Retina (tissue), 1 donor: Measurements from ENCODE around the gene RELN.
A peak's percentile ranks its signal among the peaks of the same experiment; 100 is the strongest.

ENCODE experiments used
- DNase-seq: peaks from one replicate; pipeline ENCODE4 v3.0.0-alpha.2; 2016

RELN gene

DNA sequence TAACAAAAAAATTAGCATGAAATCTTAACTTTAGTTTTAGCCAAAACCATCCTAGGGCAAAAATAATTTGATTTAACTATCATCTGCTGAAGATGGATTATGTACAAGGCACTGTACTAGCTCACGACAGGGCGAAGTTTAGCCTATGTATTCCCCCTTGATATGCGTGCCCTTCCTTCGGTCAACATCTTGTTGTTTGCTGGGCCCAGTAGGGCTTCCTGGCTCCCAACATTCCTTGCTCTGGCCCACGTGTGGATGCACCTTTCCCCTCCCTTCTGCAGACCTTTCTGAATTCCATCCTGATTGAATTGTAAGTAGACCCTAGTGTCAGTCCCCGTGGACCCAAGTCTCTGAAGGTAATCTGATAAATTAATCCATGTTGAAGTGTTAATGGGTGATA lies 212.0 kb downstream of the RELN start:
- DNase-seq, result no peak

DNA sequence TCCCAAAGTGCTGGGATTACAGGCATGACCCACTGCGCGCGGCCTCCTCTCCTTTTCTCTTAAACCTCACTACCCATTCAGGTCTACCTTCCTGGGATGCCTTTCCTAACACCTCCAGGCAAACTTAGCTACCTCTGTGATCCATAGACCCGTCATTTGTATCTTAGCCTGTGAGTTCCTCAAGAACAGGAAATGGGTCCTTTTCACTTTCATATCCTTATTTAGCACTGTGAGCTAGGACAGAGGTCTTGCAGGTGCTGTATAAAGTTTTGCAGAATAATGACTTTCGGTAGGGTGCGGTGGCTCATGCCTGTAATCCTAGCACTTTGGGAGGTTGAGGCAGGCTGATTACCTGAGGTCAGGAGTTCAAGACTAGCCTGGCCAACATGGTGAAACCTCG lies 215.7 kb downstream of the RELN start:
- DNase-seq, result no peak

DNA sequence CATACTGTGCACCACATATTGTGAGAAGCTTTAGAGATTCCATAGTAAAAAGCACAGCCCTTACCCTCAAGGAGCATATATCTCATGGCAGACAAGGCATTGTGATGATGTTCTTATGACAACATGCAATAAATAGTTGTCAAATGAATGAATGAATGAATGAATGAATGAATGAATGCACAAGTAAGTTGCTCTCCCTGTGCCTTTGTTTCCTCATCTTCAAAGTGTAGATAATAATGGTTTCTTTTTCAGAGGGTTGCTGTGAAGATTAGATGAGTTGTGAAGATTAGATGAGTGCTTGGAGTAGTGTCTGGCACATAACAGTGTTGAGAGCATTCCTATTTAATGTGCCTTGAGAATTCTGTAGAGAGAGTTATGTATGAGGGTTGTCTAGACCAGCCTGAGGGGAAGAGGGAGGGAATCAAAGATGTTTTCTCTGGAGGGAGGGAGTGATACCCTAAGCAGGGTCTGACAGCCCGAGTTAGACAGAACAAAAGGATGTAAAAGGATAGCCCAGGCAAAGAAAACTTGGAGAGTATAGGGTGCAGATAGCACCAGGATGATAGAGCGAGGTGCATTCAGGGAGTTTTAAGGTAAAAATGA lies 217.2 kb downstream of the RELN start:
- no peak for DNase-seq

DNA sequence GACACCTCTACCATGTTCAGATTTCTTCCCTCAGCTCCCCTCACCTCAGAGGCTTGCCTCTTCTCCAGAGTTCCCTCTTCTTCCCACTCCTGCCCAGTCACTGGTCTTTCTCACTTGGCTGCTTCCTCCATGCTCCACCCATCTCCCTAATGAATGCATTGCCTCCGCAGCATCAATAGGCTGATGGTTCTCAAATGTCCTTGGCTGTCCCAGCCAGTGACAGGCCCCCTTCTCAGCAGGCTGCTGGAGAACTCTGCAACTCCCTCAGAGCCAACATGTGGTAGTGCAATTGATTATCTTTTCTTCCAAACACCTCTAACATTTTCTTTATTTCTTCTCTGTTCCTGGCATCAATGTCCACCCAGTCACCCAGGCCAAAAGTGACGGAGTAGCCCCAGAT lies 218.2 kb downstream of the RELN start:
- DNase-seq, result no peak

DNA sequence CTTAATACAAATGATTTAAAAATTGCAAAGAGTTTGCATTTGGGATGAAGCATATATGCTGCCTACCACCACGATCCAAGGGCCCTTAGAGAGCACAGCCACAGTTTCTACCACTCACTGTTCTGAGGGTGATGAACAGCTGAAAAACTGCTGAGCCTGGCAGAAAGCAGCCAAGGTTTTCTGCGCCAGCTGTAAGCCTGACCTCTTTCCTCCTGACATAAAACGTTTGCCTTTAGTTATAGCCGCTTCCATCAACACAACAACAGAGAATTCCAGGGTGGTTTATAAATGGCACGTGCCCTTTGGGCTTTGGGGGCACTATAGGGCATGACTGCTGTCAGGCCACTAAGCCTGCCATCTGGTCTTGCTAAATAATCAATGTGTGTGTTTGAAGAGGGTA lies 222.8 kb downstream of the RELN start:
- DNase-seq, result peak; percentile 70

DNA sequence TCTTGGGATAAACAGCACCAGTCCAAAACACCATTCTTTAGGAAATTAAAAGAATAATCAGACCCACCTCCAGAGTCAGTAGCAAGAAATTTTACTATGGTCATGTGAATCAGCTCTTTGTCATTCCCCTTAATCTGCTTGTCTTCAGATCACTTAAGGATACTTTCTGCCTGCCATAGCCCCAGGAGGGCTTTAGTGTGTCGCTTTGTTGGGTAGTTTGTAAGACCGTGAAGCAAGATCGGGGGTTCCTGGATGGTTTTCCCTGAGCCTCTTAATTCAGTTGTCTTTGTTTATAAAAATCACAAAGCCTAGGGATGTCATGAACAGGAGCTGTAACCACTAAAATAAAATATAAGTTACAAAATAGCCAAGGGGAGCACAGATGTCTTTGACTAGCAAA lies 223.6 kb downstream of the RELN start:
- DNase-seq, result peak; percentile 40

DNA sequence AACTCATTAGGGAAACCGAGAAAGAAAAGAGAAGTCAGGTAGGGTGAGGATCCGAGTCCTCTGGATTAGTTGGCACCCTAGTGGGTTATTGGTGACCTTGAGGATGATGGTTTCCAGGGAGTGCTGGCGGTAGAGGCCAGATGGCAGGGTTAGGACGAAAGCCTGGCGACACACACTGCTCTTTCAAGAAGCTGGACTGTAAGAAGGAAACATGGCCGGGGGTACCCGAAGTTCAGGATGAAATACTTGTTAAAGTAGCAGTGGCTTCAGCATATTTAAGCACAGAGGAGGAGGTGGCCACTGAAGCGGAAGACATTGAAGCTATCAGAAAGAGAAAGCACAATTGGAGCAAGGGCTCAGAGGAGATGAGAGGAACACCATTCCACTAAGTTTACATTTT lies 224.6 kb downstream of the RELN start:
- DNase-seq, result peak; percentile 40

DNA sequence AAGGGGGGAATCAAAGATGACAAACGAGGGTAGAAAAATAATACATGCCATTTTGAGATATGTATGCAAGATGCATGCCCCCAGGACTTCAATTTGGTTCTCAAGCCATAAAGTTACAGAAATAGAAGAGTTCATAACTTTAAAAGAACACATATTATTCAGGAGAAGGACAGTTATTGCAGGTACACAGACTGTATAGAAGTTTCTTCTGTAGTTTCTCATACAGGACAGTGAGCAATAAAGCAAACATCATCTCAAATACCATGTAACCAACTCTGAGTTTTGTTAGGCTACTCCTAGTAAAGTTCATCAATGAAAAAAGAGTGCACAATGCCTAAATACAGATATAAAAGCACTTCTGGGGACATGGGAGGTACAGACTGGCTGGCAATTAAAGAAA lies 226.6 kb downstream of the RELN start:
- no peak for DNase-seq

DNA sequence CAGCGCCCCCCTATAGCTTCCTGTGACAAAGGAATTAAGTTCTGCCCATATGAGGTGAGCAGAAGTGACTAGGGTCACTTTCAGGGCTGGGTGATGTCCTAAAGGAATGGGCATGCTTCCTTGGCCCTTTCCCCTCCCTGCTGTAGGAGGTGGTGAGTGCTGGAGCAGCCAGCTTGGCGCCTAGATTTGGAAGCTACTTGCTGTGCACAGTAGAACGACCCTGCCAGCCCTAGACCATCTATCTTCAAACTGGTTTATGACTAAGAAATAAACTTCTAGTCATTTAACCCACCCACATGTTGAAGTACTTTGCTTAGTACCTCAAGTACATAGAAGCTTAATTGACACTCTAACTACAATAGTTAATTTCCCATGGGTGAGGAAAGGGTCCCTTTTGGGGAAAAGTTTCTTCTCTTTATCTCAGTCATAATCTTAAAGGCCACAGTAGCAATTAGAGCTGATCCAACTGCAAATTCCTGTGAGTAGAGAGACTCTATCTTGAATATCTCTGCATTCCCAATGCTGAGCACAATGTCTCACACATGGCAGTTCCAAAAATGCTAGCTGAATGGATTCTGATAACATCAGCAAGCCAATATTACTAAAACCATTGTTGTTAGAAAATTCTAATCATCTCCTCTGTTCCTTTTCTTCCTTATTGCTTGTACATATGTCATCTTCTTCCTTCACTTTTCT lies 227.2 kb downstream of the RELN start:
- no peak for DNase-seq

DNA sequence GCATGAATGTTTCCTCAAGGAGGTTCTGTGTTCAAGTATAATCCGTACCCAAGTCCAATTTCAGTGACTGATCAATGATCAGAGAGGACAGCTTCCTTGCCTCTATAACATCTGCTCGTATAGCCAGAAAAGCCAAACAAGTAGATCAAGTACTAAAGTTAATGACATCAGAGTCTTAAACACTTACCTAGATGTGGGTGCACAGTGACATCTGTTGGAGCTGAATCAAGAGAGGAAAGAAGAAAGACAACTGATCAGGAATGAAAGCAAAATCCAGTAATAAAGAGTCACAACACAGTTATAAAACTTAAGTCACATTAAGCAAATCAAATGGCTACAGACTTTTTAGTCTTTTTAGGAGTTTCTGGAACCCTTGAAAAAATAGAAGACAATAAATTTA lies 236.5 kb downstream of the RELN start:
- DNase-seq, result no peak

DNA sequence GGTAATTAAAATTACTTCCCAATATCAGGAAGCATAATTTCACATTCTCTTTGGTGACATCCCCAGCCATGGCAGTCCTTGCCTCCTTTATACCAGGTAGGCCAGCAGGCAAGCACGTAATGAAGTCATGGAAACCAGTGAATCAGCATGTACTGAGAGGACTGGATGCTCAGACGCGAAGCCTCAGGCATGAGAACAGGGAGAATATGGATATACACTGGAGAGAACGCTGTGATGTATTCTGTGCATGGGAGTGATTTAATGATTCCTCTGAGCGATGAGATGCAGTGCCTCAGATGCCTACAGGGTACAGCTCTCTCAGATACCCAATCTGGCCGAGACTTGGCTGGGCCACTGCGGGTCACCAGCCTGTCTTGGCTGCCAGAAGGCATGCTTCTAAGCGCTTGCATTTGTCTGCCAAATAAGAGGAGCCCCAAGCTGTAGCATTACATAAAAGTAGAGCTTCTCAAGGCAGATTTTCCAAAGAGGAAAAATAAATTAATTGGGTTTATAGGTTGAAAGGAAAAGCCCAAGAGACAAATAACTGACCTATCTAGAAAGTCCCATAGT lies 238.1 kb downstream of the RELN start:
- DNase-seq, result no peak

DNA sequence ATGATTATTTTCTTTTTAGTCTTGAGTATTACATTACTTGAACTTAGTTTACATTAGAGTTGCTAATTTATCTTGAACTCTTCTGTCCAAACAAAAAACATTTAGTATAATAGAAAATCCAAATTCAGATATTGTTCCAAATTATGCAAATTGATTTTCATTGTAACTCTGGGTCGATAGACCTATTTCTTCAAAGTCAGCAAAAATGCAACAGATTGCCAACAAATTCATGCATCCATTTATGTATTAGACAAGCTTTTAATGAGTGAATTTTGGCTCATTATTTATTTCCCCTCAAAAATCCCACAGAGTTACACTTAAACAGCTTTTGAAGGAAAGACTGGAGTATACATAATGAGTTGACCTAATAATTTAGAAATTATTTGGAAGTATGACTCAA lies 240.8 kb downstream of the RELN start:
- no peak for DNase-seq

DNA sequence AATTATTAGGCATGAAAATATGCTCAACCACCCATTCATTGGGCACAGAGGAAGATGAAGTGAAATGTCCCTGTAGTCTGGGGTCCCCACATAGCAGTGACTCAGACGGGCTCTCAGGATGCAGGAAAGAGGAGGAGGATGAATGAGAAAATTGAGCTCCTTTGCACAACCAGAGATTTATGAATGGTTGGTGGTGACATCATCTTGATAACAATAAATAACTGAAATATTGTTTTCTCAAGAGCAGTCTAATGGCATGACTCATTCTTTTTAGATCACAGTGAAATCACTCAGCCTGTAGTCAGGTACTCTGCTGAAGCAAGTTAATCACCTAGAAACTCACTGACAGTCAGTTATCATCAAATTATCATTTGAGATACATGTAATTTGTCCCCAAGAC lies 254.1 kb downstream of the RELN start:
- no peak for DNase-seq

DNA sequence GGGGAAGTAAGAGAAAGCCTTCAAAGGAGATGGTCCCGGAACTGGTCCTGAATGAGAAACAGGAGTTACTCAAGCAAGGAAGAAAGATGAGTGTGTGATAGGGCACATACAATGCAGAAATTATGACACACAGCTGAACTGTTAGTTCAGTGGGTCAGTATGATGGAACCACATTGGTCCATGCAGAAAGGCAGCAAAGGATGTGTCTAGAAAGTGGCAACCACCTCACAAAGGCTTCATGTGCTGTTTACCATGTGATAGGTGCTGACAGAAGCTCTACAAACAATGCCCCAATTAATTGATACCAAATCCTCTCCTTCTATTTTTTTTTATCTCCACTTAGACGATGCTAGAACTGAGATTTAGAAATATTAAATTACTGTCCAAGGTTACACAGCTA lies 258.3 kb downstream of the RELN start:
- DNase-seq, result no peak

DNA sequence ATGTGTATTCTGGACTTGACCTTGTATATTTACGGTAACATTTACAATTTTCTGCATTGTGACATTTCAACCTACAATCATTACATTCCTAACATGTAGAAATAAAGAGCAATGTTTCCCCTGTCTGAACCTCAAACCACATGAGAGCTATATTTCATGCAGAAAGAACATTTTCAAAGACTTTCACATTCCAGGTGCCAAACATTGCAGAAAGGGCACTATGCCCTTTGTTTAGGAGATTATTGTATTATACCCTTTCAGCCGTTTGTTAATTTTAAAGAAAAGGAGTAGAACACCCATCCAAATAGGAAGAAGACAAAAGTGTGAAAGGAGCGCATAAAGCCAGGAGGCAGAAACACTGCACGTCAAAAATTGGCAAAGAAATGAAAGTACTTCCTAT lies 260.4 kb downstream of the RELN start:
- DNase-seq, result no peak

DNA sequence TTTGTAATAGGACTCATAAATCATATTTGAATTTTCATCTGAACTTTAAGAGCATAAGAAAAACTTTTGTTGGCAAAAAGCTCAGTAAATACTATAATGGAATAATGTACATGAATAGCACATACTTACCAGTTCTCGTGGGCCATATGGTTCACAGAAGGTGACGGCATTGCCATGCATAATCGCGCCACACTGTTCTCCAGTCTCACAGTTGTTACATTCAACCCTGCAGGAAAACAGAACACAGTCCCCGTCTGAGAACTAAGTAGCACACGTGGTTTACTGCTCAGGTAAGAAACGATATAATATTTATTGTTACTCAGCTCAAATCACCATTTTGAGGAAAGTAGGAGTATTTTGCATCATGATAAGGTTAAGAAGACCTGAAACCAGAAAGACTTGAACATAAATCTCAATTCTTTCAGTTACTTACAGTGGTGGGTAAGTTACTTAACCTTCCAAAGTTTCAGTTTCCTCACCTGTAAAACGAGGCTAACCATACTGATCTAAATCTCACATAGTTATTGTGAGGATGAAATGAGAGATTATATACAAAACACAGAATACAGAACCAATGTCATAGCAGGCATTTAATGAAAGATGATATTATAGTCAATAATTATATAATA lies 261.4 kb downstream of the RELN start:
- no peak for DNase-seq

DNA sequence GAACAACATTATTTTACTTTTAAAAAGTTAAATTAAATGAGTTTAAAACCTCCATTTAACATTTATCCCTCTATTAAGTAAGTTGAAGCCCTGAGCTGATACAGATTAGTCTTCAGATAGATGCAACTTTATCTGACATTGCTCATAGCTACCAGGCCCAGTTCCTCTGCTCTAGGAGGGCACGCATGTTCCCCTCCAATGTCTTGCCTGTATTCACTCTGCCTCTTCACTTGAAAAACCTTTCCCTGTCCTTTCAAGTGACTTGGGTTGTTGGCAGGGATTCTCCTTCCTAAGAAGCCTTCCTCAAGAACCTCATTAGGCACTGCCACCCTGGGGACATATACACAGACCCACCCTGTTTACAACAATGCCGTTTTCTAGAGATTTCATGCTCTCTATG lies 270.4 kb downstream of the RELN start:
- DNase-seq, result no peak

DNA sequence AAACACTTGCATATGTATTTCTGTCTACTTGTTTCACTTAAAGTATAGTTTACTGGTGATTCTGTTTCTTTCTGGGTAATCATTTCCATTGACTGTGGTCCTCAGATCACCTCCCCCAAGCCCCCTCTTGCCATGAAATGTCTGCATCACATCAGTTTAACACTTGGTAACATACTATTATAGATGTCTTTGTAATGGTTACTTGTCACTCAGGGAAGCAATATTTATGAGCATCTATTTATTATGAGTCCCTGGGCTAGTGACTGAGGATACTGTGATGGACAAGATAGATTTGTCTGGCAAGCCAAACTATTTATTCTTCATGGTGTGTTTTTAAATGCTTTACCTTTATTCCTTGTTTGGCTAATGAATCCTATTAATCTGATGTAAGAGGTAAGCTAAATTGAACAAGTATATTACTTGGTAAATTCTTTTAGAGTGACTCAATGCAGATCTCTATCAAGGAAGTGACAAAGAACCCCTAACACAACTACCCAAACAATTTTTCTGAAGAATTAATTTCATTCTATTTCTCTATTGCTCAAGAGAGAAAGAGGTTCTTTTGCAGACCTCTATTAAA lies 270.9 kb downstream of the RELN start:
- DNase-seq, result no peak

DNA sequence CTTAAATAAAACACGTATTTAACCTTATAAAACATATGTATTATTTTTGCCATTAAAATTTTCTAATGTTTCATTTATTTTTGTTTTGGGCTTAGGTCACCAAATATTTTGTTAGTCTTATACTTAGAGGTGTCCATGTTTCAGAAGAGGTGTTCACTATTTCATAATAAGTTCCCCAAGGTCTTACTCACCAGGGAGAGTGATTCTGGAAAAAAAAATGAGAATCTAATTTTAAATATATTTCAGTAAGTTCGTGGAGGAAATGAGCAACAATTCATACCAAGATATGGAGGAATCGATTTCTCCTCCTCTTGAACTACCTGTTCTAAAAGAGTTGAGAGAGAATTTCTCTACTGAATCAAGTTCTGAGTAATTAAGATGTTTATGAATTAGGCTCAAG lies 271.9 kb downstream of the RELN start:
- DNase-seq, result no peak

DNA sequence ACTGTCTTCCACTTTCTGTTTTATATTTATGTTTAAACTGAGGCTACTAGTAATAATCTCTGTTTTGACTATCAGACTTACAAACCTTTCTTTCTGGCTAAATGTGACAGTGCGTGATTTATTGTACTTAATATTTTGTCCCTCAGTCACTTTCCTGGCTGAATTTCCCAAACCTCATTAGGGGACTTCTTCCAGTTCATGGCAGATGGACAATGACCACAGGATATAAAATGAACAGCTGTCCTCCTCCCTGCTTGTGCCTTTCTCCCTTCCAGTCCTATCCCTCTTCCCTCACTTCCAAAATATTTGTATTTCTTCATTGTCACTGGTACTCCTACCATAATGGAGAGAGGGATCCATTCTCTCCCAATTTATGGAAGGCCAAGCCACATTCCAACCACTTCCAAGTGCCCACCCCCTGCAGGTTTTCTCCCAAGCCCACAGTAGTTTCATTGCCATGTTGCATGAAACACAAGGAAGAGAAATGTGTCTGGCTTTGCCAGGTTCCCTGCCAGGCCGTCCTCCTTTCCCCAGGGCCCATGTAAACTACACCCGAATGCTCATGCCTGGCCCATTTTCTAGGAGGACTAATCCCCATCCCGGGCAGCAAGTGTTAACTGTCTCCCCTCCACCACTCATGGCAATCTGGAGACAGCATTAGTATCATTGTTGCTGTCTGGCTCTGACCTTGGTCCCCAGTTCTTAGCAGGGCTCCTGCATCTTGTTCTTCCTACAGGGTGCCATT lies 273.9 kb downstream of the RELN start:
- DNase-seq, result peak; percentile 65

DNA sequence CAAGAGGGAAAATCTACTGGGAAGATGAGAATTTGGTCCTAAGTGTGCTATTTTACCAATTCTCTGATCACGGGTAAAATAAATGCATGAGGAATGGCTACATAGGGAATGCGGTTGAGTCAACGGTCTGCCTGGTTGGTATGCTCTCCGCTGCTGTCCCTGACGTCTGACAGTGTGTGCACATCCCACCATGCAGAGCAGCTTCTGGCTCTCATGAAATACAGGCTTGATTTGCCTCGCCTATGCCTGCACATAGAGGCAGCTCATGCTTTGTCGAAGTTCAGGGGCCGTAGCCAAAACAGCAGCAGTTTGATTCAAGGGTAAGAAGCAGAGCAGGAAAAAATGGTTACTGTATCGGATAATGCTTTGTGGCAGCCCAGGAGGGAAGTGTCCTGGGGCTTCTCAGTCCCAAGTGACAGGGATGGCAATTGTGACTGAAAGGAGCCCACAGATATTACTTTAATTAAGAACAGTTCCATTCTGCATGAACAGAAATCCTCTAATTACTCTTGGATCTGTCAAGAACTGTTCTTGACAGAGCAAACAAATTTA lies 275.0 kb downstream of the RELN start:
- DNase-seq, result peak; percentile 76

DNA sequence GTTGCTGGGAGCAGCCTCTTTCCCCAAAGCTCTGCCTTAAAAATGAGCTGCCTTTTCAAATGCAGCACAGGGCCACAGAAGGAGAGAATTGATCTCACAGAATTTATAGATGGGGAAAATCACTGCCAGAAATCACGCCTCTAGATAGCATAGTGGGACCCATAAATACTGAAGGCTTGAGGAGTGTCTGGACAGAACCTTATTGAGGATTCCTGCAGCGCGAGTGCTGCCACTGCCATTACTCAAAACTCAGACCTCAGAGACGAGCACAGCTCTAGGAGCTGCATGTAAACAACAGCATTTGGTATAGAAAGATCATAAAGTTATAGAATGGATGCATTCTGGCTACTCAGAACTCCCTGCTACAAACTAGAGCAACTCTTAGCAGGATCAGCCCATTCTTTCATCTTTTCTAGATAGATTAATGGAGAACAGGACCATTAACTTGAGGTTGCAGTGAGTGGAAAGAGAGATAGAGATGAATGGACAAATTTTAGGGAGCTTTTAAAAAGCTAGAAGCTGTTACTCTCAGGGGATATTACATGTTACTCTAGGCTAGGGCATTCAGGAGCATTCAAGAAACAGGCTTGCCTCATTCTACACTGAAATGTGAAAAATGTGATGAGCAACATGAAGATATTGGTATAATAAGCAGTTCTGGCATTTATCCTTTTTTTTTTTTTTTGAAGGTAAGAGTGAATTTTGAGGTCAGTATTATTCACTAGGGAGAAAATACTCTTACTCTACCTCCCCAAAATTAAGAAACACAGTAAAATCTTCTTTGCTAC lies 276.3 kb downstream of the RELN start:
- no peak for DNase-seq
